ENCODE results near the gene SF1.
A peak's percentile ranks its signal among the peaks of the same experiment; 100 is the strongest.
"Not testable (repeated sequence)": the region's sequence is repeated elsewhere in the genome, so short reads cannot be mapped to it uniquely, and the experiment has no call there.

SF1 gene, protein sequence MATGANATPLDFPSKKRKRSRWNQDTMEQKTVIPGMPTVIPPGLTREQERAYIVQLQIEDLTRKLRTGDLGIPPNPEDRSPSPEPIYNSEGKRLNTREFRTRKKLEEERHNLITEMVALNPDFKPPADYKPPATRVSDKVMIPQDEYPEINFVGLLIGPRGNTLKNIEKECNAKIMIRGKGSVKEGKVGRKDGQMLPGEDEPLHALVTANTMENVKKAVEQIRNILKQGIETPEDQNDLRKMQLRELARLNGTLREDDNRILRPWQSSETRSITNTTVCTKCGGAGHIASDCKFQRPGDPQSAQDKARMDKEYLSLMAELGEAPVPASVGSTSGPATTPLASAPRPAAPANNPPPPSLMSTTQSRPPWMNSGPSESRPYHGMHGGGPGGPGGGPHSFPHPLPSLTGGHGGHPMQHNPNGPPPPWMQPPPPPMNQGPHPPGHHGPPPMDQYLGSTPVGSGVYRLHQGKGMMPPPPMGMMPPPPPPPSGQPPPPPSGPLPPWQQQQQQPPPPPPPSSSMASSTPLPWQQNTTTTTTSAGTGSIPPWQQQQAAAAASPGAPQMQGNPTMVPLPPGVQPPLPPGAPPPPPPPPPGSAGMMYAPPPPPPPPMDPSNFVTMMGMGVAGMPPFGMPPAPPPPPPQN

GRCh38 chr11:64778473-64779298, at the start of gene SF1:
Gene SF1, minus strand, starts transcription at chr11:64778542. Its CDS starts 150 bp downstream, at chr11:64778392.
- TF ChIP-seq, protein P1, sequence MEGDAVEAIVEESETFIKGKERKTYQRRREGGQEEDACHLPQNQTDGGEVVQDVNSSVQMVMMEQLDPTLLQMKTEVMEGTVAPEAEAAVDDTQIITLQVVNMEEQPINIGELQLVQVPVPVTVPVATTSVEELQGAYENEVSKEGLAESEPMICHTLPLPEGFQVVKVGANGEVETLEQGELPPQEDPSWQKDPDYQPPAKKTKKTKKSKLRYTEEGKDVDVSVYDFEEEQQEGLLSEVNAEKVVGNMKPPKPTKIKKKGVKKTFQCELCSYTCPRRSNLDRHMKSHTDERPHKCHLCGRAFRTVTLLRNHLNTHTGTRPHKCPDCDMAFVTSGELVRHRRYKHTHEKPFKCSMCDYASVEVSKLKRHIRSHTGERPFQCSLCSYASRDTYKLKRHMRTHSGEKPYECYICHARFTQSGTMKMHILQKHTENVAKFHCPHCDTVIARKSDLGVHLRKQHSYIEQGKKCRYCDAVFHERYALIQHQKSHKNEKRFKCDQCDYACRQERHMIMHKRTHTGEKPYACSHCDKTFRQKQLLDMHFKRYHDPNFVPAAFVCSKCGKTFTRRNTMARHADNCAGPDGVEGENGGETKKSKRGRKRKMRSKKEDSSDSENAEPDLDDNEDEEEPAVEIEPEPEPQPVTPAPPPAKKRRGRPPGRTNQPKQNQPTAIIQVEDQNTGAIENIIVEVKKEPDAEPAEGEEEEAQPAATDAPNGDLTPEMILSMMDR (IDR thresholded peaks at IDR 0.05; ENCODE audit: low read depth, low read length): no peak
- H3K4me3 ChIP-seq (ENCODE audit: low read depth, low read length): peak within 1 kb of the TSS; percentile 64

DNA sequence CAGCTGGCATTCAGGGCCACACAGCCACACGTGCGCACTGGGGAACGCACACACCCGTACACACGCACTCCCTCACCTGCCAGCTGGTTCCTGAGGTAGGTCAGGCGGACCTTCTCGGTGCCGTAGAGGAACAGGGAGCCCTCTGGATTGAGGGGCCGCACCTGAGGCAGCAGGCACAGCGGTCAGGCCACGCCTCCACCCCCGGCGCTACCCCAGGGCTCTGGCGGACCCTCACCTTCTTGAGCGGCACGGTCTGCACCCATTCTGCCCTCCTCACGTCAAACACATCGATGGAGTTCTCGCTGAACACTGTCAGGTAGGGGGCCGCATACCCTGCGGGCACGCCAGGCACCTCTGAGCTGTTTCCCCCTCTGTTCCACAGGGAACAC, 49.1 kb upstream of the SF1 start:
- TF ChIP-seq, protein P1 (IDR thresholded peaks at IDR 0.05; ENCODE audit: low read depth, low read length): no peak
- no peak overlapping the region for H3K4me3 ChIP-seq (ENCODE audit: low read depth, low read length)

- TF ChIP-seq, protein P1 (IDR thresholded peaks at IDR 0.05; ENCODE audit: low read depth, low read length): no peak
- H3K4me3 ChIP-seq (ENCODE audit: low read depth, low read length): no peak overlapping the region
Measured at GRCh38 chr11:64826578-64827450, 48.5 kb upstream of the SF1 start.

GRCh38 chr11:64826062-64826461, 47.7 kb upstream of the SF1 start:
- TF ChIP-seq, protein P1 (IDR thresholded peaks at IDR 0.05; ENCODE audit: low read depth, low read length): no peak
- no peak overlapping the region for H3K4me3 ChIP-seq (ENCODE audit: low read depth, low read length)

- no peak overlapping the region for H3K4me3 ChIP-seq (ENCODE audit: low read depth, low read length)
- TF ChIP-seq, protein P1 (IDR thresholded peaks at IDR 0.05; ENCODE audit: low read depth, low read length): no peak
Measured at GRCh38 chr11:64823568-64824119, 45.3 kb upstream of the SF1 start.

- no peak overlapping the region for H3K4me3 ChIP-seq (ENCODE audit: low read depth, low read length)
- TF ChIP-seq, protein P1 (IDR thresholded peaks at IDR 0.05; ENCODE audit: low read depth, low read length): no peak
Measured at GRCh38 chr11:64817476-64817875, 39.1 kb upstream of the SF1 start.

DNA sequence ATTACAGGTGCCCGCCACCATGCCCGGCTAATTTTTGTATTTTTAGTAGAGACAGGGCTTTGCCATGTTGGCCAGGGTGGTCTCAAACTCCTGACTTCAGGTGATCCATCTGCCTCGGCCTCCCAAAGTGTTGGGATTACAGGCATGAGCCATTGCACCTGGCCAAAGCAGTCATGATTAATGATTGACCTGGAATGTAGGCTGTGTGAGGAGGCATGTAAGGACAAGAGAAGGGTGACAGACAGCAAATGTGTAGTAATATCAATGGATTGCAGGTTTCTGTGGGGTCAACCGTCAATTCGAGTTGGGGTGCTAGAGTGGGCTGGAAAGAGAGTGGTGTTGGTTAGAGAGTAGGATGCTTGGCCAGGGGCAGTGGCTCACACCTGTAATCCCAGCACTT, 37.1 kb upstream of the SF1 start:
- not testable (repeated sequence) for H3K4me3 ChIP-seq (ENCODE audit: low read depth, low read length)
